NCI-H2107 treated with DMSO at 0.1 percent for 48 hours (cell line): ENCODE data around the gene PUM2.
"Not testable (repeated sequence)": the region's sequence is repeated elsewhere in the genome, so short reads cannot be mapped to it uniquely, and the experiment has no call there.

Source experiments
- DNase-seq: peaks from one replicate; lab custom pipeline; 2025; ENCODE audit not compliant: unreplicated experiment; lab: John Stamatoyannopoulos, UW

Gene PUM2

DNA sequence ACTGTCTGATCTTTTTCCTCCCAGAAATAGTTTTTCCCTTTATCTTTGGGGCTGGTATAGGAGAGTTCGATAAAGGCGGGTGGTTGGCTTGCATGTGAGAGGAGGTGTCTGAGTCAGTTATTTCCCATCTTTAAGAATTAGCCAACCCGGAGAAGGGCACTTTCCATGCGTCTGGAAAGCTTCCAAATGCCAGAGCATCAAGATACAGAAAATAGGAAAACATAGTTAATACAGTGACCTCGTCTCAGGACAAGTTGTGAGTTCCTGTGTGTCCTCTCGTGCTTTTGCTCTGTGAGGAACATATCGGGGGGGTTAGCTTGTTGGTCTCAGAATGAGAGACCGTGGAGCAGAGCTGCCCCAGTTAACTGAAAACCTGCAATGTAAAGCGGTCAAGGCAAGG is 18.7 kb upstream of the PUM2 start:
- no peak for DNase-seq

DNA sequence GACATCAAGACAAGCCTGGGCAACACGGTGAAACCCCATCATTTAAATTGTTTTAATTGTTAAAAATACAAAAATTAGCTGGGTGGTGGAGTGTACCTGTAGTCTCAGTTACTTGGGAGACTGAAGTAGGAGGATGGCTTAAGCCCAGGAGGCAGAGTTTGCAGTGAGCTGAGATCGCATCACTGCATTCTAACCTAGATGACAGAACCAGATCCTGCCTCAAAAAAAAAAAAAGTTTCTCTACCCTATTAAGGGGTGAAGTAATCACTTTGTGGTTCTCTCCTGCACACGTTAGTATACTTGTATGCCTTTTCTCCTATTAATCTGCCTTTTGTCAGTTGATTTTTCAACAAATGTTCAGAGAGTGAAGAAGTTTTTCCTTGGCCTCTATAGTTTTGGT is 18.1 kb upstream of the PUM2 start:
- DNase-seq, result no peak

- DNase-seq, result not testable (repeated sequence)
These were observed 17.3 kb upstream of the PUM2 start for GRCh38 chr2:20367929-20368328.

GRCh38 chr2:20366672-20367116 is 16.1 kb upstream of the PUM2 start:
- DNase-seq, result no peak

GRCh38 chr2:20365249-20365817 is 14.7 kb upstream of the PUM2 start:
- no peak for DNase-seq

- no peak for DNase-seq
These were observed 12.9 kb upstream of the PUM2 start for GRCh38 chr2:20363578-20363977.

DNA sequence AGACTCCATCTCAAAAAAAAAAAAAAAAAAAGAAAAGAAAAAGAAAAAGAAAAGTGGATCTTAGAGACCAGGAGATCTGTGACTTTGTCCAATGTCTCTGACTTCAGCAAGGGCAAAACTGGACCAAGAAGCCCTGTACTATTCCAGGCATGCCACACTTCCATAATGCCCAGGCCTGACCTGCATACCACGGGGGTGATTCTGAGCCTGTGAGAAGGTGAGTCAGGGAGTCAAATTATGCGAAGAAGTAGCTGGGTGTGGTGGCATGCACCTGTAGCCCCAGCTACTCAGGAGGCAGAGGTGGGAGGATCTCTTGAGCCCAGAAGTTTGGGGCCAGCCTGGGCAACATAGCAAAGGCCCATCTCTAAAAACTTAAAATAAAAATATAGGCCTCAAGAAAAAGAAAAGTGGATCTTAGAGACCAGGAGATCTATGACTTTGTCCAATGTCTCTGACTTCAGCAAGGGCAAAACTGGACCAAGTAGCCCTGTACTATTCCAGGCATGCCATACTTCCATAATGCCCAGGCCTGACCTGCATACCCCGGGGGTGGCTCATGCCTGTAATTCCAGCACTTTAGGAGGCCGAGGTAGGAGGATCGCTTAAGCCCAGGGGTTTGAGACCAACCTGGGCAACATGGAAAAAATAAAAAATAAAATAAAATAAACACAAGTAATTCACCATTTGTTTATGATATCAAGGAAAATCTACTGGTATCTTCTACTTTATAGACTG is 12.2 kb upstream of the PUM2 start:
- DNase-seq, result no peak

- no peak for DNase-seq
These were observed 11.2 kb upstream of the PUM2 start for GRCh38 chr2:20361893-20362292.

DNA sequence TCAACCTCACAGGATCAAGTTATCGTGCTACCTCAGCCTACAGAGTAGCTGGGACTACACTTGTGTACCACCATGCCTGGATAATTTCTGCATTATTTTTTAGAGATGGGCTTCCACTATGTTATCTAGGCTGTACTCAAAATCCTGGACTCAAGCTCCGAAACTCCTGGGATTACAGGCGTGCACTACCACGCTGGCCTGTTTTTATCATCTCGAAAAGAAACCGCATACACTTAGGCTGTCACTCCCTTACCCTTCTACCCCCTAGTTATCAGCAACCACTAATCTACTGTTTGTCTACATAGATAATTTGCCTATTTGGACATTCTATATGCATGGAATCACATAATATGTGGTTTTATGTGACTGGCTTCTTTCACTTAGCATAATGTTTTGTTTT is 8.5 kb upstream of the PUM2 start:
- DNase-seq, result no peak

- no peak for DNase-seq
These were observed 7.2 kb upstream of the PUM2 start for GRCh38 chr2:20357638-20358389.

GRCh38 chr2:20356042-20356441 is 5.4 kb upstream of the PUM2 start:
- DNase-seq, result peak; percentile 75

DNA sequence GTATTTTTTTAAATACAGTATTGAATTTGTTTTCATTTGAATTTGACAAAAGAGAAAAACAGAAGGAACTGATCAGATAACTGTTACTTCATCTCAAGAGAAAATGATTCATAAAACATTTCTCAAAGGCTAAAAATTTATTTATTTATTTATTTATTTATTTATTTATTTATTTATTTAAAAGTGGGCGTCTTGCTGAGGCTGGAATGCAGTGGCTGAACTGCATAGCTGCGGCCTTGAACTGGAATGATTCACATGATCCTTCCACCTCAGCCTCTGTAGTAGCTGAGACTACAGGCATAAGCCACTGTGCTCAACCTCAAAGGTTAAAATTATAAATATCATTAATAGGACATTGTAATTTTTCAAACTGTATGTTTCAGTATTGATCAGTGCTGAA is 4.5 kb upstream of the PUM2 start:
- no peak for DNase-seq

GRCh38 chr2:20353241-20353992 is 2.8 kb upstream of the PUM2 start:
- DNase-seq, result peak; percentile 78

- no peak for DNase-seq
These were observed 2.1 kb upstream of the PUM2 start for GRCh38 chr2:20352581-20353216.

- peak; percentile 20 for DNase-seq
These were observed 1.6 kb upstream of the PUM2 start for GRCh38 chr2:20352230-20352578.

GRCh38 chr2:20351555-20352229 is 1.0 kb upstream of the PUM2 start:
- peak; percentile 54 for DNase-seq

DNA sequence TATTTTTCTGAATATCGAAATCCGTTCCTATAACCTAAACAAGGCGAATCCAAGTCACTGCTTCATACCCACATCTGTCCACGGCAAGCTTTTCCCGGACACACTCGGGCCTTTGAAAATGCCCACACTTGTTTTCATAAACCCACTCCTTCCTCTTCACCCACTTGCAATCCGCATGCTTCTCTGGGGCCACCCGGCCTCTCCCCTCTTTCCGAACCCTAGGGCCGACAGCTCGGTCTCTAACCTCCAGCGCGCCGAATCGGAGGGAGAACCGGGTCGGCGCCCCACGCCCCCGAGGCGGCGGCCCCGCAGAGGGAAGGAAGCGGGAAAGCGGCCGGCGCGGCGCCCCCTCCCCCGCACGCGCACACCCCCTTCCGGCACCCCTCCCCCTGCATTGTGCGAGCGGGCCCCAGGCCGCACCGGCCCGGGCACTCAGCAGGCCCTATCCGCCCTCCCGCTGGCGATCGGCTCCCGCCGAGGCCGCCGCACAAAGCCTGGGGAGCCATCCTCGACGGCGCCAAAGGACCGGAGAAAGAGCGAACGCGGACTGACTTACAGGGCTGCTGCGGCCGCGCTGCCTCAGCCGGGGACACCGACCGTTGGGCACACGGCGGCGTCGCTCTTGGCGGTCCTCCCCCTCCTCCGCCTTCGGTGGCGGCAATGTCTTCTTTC is 467 bp downstream of the PUM2 start:
- DNase-seq, result no peak

GRCh38 chr2:20349513-20349921 is 1.1 kb downstream of the PUM2 start:
- no peak for DNase-seq

DNA sequence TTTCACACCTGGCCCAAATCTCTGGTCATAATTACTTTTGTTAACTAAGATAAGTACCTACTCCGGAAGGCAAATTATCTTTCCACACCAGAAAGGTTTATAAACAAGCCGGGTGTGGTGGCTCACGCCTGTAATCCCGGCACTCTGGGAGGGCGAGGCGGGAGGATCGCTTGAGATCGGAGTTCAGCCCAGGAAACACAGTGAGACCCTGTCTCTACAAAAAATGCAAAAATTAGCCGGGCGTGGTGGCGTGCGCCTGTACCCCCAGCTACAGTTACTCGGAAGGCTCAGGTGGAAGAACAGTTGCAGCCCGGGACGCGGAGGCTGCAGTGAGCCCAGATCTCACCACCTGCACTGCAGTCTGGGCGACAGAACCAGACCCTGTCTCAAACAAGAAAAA is 2.1 kb downstream of the PUM2 start:
- no peak for DNase-seq
